Liver (tissue), 9 donors: ENCODE measurements around the gene C3. TPM values are rescaled to one million over a fixed set of nuclear protein-coding genes. Genes with fewer than 3 reads are reported as not detected.
A peak's percentile ranks its signal among the peaks of the same experiment; 100 is the strongest.

Source experiments
- DNase-seq: peaks from one replicate; pipeline ENCODE4 v3.0.0-alpha.2; 2017; ENCODE audit warnings: low spot score
- H3K27ac ChIP-seq, 2 donors: one replicate each; pipeline ENCODE4 v1.7.0; 2013; ENCODE audit warnings: inconsistent platforms in 2 of 2, low read length in 2 of 2, control low read depth in 1 of 2, low read depth in 1 of 2, mild to moderate bottlenecking in 1 of 2
- H3K27me3 ChIP-seq, 4 donors: one replicate each; pipeline versions ENCODE4 v1.6.1 to v1.7.0; 2013; ENCODE audit warnings: low read length in 3 of 4, inconsistent platforms in 1 of 4, mild to moderate bottlenecking in 1 of 4, moderate library complexity in 1 of 4; ENCODE audit not compliant: control insufficient read depth in 4 of 4, insufficient read depth in 4 of 4
- H3K36me3 ChIP-seq, 4 donors: one replicate each; pipeline versions ENCODE4 v1.6.1 to v1.7.0; 2013; ENCODE audit warnings: low read length in 3 of 4, mild to moderate bottlenecking in 3 of 4, low read depth in 1 of 4, moderate library complexity in 1 of 4; ENCODE audit not compliant: control insufficient read depth in 4 of 4, insufficient read depth in 3 of 4
- H3K4me1 ChIP-seq, 4 donors: one replicate each; pipeline versions ENCODE4 v1.6.1 to v1.7.0; 2013; ENCODE audit warnings: low read length in 3 of 4, mild to moderate bottlenecking in 3 of 4, moderate library complexity in 1 of 4; ENCODE audit not compliant: control insufficient read depth in 4 of 4, insufficient read depth in 4 of 4
- H3K4me3 ChIP-seq, 3 donors: one replicate each; pipeline versions ENCODE4 v1.6.1 to v1.7.0; 2013; ENCODE audit warnings: low read length in 3 of 3, control low read depth in 1 of 3, low read depth in 1 of 3, mild to moderate bottlenecking in 1 of 3
- H3K9ac ChIP-seq, 2 donors: one replicate each; pipeline ENCODE4 v1.7.0; 2013; ENCODE audit warnings: low read length in 2 of 2, mild to moderate bottlenecking in 2 of 2, moderate library complexity in 2 of 2, control low read depth in 1 of 2, low read depth in 1 of 2
- H3K9me3 ChIP-seq, 4 donors: one replicate each; pipeline versions ENCODE4 v1.6.1 to v1.7.0; 2013; ENCODE audit warnings: low read length in 3 of 4; ENCODE audit not compliant: control insufficient read depth in 4 of 4
- FOXA1 ChIP-seq: IDR thresholded peaks from 2 replicates; pipeline ENCODE4 v1.6.1; 2016; ENCODE audit warnings: antibody characterized with exemption
- FOXA2 ChIP-seq: IDR thresholded peaks from 2 replicates; pipeline ENCODE4 v1.6.1; 2016; ENCODE audit warnings: antibody characterized with exemption
- GABPA ChIP-seq, 2 donors: IDR thresholded peaks in 1 of 2; conservative IDR thresholded peaks in 1 of 2; 2 replicates each; pipeline ENCODE4 v1.6.1; 2016; ENCODE audit warnings: antibody characterized with exemption in 2 of 2, mild to moderate bottlenecking in 1 of 2, moderate library complexity in 1 of 2
- HNF4A ChIP-seq, 2 donors: conservative IDR thresholded peaks; 2 replicates each; pipeline ENCODE4 v1.6.1; 2016; ENCODE audit warnings: antibody characterized with exemption in 2 of 2, mild to moderate bottlenecking in 2 of 2
- HNF4G ChIP-seq: IDR thresholded peaks from 2 replicates; pipeline ENCODE4 v1.6.1; 2016; ENCODE audit warnings: antibody characterized with exemption
- JUND ChIP-seq, 2 donors: IDR thresholded peaks; 2 replicates each; pipeline ENCODE4 v1.6.1; 2016; ENCODE audit warnings: antibody characterized with exemption in 2 of 2
- MAX ChIP-seq: IDR thresholded peaks from 2 replicates; pipeline ENCODE4 v1.6.1; 2016; ENCODE audit warnings: antibody characterized with exemption
- NR2F2 ChIP-seq: IDR thresholded peaks from 2 replicates; pipeline ENCODE4 v1.6.1; 2016; ENCODE audit warnings: antibody characterized with exemption
- RAD21 ChIP-seq, 2 donors: IDR thresholded peaks; 2 replicates each; pipeline ENCODE4 v1.6.1; 2016; ENCODE audit warnings: antibody characterized with exemption in 2 of 2, mild to moderate bottlenecking in 2 of 2
- REST ChIP-seq: IDR thresholded peaks from 2 replicates; pipeline ENCODE4 v1.6.1; 2016; ENCODE audit warnings: antibody characterized with exemption, mild to moderate bottlenecking
- RXRA ChIP-seq, 2 donors: IDR thresholded peaks; 2 replicates each; pipeline ENCODE4 v1.6.1; 2017 to 2018; ENCODE audit warnings: antibody characterized with exemption in 2 of 2, mild to moderate bottlenecking in 1 of 2
- SP1 ChIP-seq: IDR thresholded peaks from 2 replicates; pipeline ENCODE4 v1.6.1; 2018; ENCODE audit warnings: antibody characterized with exemption, mild to moderate bottlenecking
- TAF1 ChIP-seq: conservative IDR thresholded peaks from 2 replicates; pipeline ENCODE4 v1.6.1; 2016; ENCODE audit warnings: antibody characterized with exemption, mild to moderate bottlenecking
- YY1 ChIP-seq: IDR thresholded peaks from 2 replicates; pipeline ENCODE4 v1.6.1; 2016; ENCODE audit warnings: antibody characterized with exemption, mild to moderate bottlenecking
- WGBS: extraction: QIAGEN DNeasy Blood & Tissue Kit; methylation state at CpG from one replicate; pipeline ENCODE4 v1.1.7; 2013; 5-methylcytosine and 5-hydroxymethylcytosine counted together
- polyA plus RNA-seq, 2 donors: library from polyadenylated mRNA; stranded (reverse) in 1 of 2; unstranded in 1 of 2; fragments of 200-250 nt in 1 of 2; fragments of >200 nt in 1 of 2; fragmentation: Nextera tagmentation in 1 of 2; extraction: Ambion mirVana in 1 of 2; gene quantifications; one replicate each; pipeline versions ENCODE4 v1.2.1 to v1.2.3, GENCODE V29; 2013 to 2015
- total RNA-seq, 2 donors: library from RNA; depleted of rRNA; stranded (reverse); fragments of >200 nt; gene quantifications; one replicate each; pipeline ENCODE4 v1.2.3, GENCODE V29; 2014
- TF ChIP-seq, protein P1 (sequence below): IDR thresholded peaks from 2 replicates; pipeline ENCODE4 v1.6.1; 2016; ENCODE audit warnings: antibody characterized with exemption
- TF ChIP-seq, protein P2 (sequence below): fragments of 150-350 bp; IDR thresholded peaks from 2 replicates; pipeline ENCODE4 v1.5.1; 2017; ENCODE audit warnings: improper control_type of control experiment, low read depth, low read length; ENCODE audit not compliant: missing input control
- donor health status: healthy.
- donor health status: healthy.
- donor health status: healthy.
- donor health status: healthy.
- donor health status: healthy.

The C3 gene
- total and polyA plus RNA-seq, 4 donors = 4,543 to 9,349 (median 8,015) TPM

GRCh38 chr19:6724631-6725492 is 4.4 kb upstream of the C3 start:
- DNase-seq = no peak
- WGBS = 36% methylated on average over 15 of the region's 15 CpGs
- no peak for TF ChIP-seq NR2F2
- TF ChIP-seq, protein P1, sequence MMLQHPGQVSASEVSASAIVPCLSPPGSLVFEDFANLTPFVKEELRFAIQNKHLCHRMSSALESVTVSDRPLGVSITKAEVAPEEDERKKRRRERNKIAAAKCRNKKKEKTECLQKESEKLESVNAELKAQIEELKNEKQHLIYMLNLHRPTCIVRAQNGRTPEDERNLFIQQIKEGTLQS = no peak
- TF ChIP-seq TAF1 = no peak
- peak overlapping the region; percentile 19 to 56 (median 26) for H3K4me3 ChIP-seq
- no peaks in the 10 kb centered on the region for H3K9me3 ChIP-seq
- H3K27me3 ChIP-seq = no peaks in the 10 kb centered on the region
- H3K9ac ChIP-seq = peak overlapping the region; percentile 9 to 27
- H3K4me1 ChIP-seq = peaks cover 6 to 67% (median 51%) of the 10 kb centered on the region in 4 donors
- peak overlapping the region; percentile 67 to 84 for H3K27ac ChIP-seq
- H3K36me3 ChIP-seq = peaks cover 0 to 3% (median under 1%) of the 10 kb centered on the region in 4 donors

- TF ChIP-seq, protein P1 = no peak
- TF ChIP-seq SP1 (no peak), RAD21 (IDR thresholded peaks at IDR 0.05) (no peak), MAX (no peak), RXRA (IDR thresholded peaks at IDR 0.05) (no peak), TAF1 (no peak), FOXA1 (no peak)
- TF ChIP-seq, protein P2, sequence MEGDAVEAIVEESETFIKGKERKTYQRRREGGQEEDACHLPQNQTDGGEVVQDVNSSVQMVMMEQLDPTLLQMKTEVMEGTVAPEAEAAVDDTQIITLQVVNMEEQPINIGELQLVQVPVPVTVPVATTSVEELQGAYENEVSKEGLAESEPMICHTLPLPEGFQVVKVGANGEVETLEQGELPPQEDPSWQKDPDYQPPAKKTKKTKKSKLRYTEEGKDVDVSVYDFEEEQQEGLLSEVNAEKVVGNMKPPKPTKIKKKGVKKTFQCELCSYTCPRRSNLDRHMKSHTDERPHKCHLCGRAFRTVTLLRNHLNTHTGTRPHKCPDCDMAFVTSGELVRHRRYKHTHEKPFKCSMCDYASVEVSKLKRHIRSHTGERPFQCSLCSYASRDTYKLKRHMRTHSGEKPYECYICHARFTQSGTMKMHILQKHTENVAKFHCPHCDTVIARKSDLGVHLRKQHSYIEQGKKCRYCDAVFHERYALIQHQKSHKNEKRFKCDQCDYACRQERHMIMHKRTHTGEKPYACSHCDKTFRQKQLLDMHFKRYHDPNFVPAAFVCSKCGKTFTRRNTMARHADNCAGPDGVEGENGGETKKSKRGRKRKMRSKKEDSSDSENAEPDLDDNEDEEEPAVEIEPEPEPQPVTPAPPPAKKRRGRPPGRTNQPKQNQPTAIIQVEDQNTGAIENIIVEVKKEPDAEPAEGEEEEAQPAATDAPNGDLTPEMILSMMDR = no peak
- WGBS = 34% methylated on average over 5 of the region's 5 CpGs
These were observed 3.3 kb upstream of the C3 start for GRCh38 chr19:6723738-6724137.

GRCh38 chr19:6723108-6723618 is 2.7 kb upstream of the C3 start:
- no peaks in the 10 kb centered on the region for H3K27me3 ChIP-seq
- WGBS = 13% methylated on average over 13 of the region's 13 CpGs
- H3K4me3 ChIP-seq = peak overlapping the region in 2 of 3 donors; percentile 26 to 44
- H3K9ac ChIP-seq = no peak overlapping the region
- no peaks in the 10 kb centered on the region for H3K9me3 ChIP-seq
- H3K27ac ChIP-seq = peak overlapping the region; percentile 67 to 84
- DNase-seq = no peak
- H3K4me1 ChIP-seq = peaks cover 5 to 51% (median 39%) of the 10 kb centered on the region in 4 donors
- peaks cover 0 to 14% (median 6%) of the 10 kb centered on the region in 4 donors for H3K36me3 ChIP-seq
- TF ChIP-seq TAF1 (no peak), REST (no peak), RAD21 (IDR thresholded peaks at IDR 0.05) (no peak), HNF4G (no peak), YY1 (peak; percentile 42), NR2F2 (peak; percentile 19), MAX (peak; percentile 81), SP1 (peak; percentile 60), GABPA (IDR thresholded peaks at IDR 0.05 in 1 of 2, conservative IDR thresholded peaks at IDR 0.05 in 1 of 2) (no peak), JUND (IDR thresholded peaks at IDR 0.05) (peak in 1 of 2 donors; percentile 38), FOXA1 (peak; percentile 25), HNF4A (conservative IDR thresholded peaks at IDR 0.05) (peak; percentile 66 to 73), FOXA2 (no peak)
- TF ChIP-seq, protein P1 = no peak

More at GRCh38 chr19:6723738-6724137, 3.3 kb upstream of the C3 start:
- peaks cover 5 to 57% (median 45%) of the 10 kb centered on the region in 4 donors for H3K4me1 ChIP-seq
- peak overlapping the region; percentile 67 to 84 for H3K27ac ChIP-seq
- H3K4me3 ChIP-seq = peak overlapping the region; percentile 9 to 21 (median 18)
- H3K9ac ChIP-seq = peak overlapping the region in 1 of 2 donors; percentile 64
- no peaks in the 10 kb centered on the region for H3K27me3 ChIP-seq
- H3K9me3 ChIP-seq = no peaks in the 10 kb centered on the region
- no peak for DNase-seq
- H3K36me3 ChIP-seq = peaks cover 0 to 10% (median 2%) of the 10 kb centered on the region in 4 donors
